HG03045 (cell line): Measurements from ENCODE around the gene SLITRK5.

ENCODE experiments used
- ATAC-seq: cut with Tn5 transposase; IDR thresholded peaks from one replicate; pipeline ENCODE4 v1.9.1; 2021; ENCODE audit warnings: mild to moderate bottlenecking, moderate library complexity; ENCODE audit not compliant: unreplicated experiment

Gene SLITRK5

DNA sequence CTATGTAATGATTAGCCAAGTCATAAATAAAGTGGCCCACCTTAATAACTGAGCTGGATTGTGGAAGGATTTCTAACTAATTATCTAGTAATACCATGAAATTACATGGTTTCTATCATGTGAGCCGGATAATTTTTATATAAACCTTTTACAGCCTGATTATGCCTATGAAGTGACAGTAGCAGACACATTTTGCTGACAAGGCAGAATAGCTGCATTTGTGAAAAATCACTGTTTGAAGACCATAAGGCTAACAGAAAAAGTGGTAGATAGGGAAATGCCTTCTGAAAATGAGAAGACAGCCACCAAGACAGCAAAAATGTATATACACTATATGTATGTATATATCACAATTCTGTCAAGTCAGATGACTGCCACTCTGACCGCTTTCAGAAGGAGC lies 27.1 kb downstream of the SLITRK5 start:
- ATAC-seq = no peak

DNA sequence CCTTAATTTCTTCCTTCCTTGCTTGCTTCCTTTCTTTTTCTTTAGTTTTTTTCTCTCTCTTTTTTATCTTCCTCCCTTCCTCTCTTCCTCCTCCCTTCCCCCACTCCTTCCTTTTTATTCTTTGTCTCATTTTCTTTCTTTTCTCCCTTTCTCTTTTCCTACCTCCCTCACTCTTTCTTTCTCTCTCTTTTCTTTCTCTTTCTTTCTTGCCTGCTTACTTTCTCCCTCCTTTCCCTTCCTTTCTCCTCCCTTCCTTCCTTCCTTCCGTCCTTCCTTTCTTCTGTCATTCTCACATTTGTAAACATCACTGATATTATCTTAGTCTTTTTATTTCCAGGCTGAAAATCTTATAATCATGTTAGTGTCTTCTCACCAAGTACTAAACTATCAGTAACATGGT lies 38.8 kb downstream of the SLITRK5 start:
- no peak for ATAC-seq

DNA sequence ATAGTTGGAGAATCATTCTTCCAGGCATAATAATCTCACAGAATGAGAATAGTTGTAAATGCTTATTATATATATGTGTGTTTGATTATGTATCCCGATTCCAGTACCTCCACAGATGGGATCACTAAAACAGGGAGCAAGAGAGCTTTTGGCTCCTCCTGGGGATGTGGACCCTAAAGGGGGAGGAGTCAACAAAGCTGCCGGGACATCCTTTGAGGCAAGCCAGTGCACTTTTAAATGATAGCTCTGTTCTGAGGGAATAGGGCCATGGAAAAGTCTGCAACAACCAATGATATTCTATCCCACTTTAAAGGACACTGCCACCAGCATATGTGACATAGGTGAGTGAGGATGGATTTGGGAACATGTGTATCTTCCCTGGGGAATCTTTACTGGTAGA lies 40.8 kb downstream of the SLITRK5 start:
- no peak for ATAC-seq
